K562 (cell line): ENCODE data around the gene SHOC1. TPM values are rescaled to one million over a fixed set of nuclear protein-coding genes. Genes with fewer than 3 reads are reported as not detected.

Source experiments
- C11orf30 ChIP-seq: fragments of 450-650 bp; IDR thresholded peaks from 2 replicates; pipeline ENCODE4 v1.6.1; 2016; ENCODE audit warnings: low read depth, mild to moderate bottlenecking
- EP300 ChIP-seq: IDR thresholded peaks from 2 replicates; pipeline ENCODE4 v1.6.1; 2012; ENCODE audit warnings: low read length, improper control_type of control experiment
- RFX1 ChIP-seq: fragments of 450-650 bp; IDR thresholded peaks from 2 replicates; pipeline ENCODE4 v1.6.1; 2016; ENCODE audit warnings: mild to moderate bottlenecking, moderate library complexity
- SP1 ChIP-seq: sonication (generic); formaldehyde crosslinking; IDR thresholded peaks from 2 replicates; pipeline ENCODE4 v1.8.1; 2022; ENCODE audit warnings: mild to moderate bottlenecking, missing genetic modification reagents
- polyA plus RNA-seq, 8 experiments: library from polyadenylated mRNA; depleted of rRNA in 4 of 8; stranded (reverse) in 5 of 8; unstranded in 3 of 8; fragments of >200 nt; fragmentation: Nextera tagmentation in 2 of 8; fragmentation: Illumina TruSeq in 1 of 8; extraction: Ambion mirVana in 2 of 8; extraction: Trizol in 1 of 8; gene quantifications; 2 replicates each; pipeline versions ENCODE4 v1.2.1 to v1.2.3, GENCODE V29; 2011 to 2014; ENCODE audit warnings: inconsistent platforms in 1 of 8, missing spikeins in 1 of 8
- total RNA-seq, 7 experiments: library from RNA; depleted of rRNA in 6 of 7; stranded (reverse); fragments of >200 nt in 6 of 7; fragmentation: Illumina TruSeq in 2 of 7; extraction: Trizol in 2 of 7; gene quantifications; 2 replicates each; pipeline versions ENCODE4 v1.2.1 to v1.2.3, GENCODE V29; 2011 to 2021; ENCODE audit warnings: low replicate concordance in 1 of 7
- TF ChIP-seq, protein P1 (sequence below): fragments of 200-800 bp; sonication (Bioruptor generic); IDR thresholded peaks from 2 replicates; pipeline ENCODE4 v1.6.1; 2017; ENCODE audit warnings: missing genetic modification characterization, missing compliant biosample characterization
- TF ChIP-seq, protein P2 (sequence below): fragments of 250-450 bp; sonication (Bioruptor Pico); IDR thresholded peaks from 2 replicates; pipeline ENCODE4 v1.5.0; 2020; ENCODE audit warnings: mild to moderate bottlenecking, borderline replicate concordance
- TF ChIP-seq, protein P3 (sequence below): fragments of 200-800 bp; sonication (Bioruptor generic); IDR thresholded peaks from 2 replicates; pipeline ENCODE4 v1.6.1; 2017; ENCODE audit warnings: missing genetic modification characterization, missing compliant biosample characterization
- TF ChIP-seq, protein P4 (sequence below), 2 experiments: fragments of 450-650 bp in 1 of 2; IDR thresholded peaks; 2 replicates each; pipeline ENCODE4 v1.6.1; 2011 to 2017; ENCODE audit warnings: low read depth in 2 of 2, antibody characterized with exemption in 1 of 2, borderline replicate concordance in 1 of 2, low read length in 1 of 2, mild to moderate bottlenecking in 1 of 2, mixed read lengths in 1 of 2; ENCODE audit not compliant: control insufficient read depth in 1 of 2

The SHOC1 gene
- total and polyA plus RNA-seq, 9 of the 15 experiments (the other 6 are each of a cell fraction or from before 2014, with no cell fraction given), result 0.03 to 0.09 (median 0.04) TPM; not detected in 6

DNA sequence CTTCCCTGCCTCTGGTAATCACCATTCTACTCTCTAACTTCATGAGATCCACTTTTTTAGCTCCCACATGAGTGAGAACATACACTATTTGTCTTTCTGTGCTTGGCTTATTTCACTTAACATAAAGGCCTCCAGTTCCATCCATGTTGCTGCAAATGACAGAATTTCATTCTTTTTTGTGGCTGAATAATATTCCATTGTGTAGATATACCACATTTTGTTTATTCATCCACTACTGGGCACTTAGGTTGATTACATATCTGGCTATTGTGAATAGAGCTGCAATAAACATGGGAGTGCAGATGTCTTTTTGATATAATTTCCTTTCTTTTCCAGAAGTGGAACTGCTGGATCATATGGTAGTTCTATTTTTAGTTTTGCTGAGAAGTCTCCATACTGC lies 28.7 kb downstream of the SHOC1 start (continued):
- TF ChIP-seq, protein P1, sequence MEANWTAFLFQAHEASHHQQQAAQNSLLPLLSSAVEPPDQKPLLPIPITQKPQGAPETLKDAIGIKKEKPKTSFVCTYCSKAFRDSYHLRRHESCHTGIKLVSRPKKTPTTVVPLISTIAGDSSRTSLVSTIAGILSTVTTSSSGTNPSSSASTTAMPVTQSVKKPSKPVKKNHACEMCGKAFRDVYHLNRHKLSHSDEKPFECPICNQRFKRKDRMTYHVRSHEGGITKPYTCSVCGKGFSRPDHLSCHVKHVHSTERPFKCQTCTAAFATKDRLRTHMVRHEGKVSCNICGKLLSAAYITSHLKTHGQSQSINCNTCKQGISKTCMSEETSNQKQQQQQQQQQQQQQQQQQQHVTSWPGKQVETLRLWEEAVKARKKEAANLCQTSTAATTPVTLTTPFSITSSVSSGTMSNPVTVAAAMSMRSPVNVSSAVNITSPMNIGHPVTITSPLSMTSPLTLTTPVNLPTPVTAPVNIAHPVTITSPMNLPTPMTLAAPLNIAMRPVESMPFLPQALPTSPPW (CRISPR knock-in tag), result no peak
- TF ChIP-seq EP300 (no peak), SP1 (CRISPR knock-in tag) (no peak), C11orf30 (no peak), RFX1 (no peak)
- TF ChIP-seq, protein P2, sequence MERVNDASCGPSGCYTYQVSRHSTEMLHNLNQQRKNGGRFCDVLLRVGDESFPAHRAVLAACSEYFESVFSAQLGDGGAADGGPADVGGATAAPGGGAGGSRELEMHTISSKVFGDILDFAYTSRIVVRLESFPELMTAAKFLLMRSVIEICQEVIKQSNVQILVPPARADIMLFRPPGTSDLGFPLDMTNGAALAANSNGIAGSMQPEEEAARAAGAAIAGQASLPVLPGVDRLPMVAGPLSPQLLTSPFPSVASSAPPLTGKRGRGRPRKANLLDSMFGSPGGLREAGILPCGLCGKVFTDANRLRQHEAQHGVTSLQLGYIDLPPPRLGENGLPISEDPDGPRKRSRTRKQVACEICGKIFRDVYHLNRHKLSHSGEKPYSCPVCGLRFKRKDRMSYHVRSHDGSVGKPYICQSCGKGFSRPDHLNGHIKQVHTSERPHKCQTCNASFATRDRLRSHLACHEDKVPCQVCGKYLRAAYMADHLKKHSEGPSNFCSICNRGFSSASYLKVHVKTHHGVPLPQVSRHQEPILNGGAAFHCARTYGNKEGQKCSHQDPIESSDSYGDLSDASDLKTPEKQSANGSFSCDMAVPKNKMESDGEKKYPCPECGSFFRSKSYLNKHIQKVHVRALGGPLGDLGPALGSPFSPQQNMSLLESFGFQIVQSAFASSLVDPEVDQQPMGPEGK (CRISPR knock-in tag), result no peak
- TF ChIP-seq, protein P3, sequence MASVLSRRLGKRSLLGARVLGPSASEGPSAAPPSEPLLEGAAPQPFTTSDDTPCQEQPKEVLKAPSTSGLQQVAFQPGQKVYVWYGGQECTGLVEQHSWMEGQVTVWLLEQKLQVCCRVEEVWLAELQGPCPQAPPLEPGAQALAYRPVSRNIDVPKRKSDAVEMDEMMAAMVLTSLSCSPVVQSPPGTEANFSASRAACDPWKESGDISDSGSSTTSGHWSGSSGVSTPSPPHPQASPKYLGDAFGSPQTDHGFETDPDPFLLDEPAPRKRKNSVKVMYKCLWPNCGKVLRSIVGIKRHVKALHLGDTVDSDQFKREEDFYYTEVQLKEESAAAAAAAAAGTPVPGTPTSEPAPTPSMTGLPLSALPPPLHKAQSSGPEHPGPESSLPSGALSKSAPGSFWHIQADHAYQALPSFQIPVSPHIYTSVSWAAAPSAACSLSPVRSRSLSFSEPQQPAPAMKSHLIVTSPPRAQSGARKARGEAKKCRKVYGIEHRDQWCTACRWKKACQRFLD (CRISPR knock-in tag), result no peak
- TF ChIP-seq, protein P4, sequence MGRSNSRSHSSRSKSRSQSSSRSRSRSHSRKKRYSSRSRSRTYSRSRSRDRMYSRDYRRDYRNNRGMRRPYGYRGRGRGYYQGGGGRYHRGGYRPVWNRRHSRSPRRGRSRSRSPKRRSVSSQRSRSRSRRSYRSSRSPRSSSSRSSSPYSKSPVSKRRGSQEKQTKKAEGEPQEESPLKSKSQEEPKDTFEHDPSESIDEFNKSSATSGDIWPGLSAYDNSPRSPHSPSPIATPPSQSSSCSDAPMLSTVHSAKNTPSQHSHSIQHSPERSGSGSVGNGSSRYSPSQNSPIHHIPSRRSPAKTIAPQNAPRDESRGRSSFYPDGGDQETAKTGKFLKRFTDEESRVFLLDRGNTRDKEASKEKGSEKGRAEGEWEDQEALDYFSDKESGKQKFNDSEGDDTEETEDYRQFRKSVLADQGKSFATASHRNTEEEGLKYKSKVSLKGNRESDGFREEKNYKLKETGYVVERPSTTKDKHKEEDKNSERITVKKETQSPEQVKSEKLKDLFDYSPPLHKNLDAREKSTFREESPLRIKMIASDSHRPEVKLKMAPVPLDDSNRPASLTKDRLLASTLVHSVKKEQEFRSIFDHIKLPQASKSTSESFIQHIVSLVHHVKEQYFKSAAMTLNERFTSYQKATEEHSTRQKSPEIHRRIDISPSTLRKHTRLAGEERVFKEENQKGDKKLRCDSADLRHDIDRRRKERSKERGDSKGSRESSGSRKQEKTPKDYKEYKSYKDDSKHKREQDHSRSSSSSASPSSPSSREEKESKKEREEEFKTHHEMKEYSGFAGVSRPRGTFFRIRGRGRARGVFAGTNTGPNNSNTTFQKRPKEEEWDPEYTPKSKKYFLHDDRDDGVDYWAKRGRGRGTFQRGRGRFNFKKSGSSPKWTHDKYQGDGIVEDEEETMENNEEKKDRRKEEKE (IDR thresholded peaks at IDR 0.05; ENCODE audit: borderline replicate concordance in 1 of 2, control insufficient read depth in 1 of 2, low read depth in 2 of 2, low read length in 1 of 2), result no peak
